Loucy (cell line): Measurements from ENCODE around the gene ITCH.
A peak's percentile ranks its signal among the peaks of the same experiment; 100 is the strongest.

ENCODE experiments used
- CTCF ChIP-seq: fragments of 200-600 bp; sonication (generic); conservative IDR thresholded peaks from 2 replicates; pipeline ENCODE4 v1.5.1; 2014; ENCODE audit warnings: mild to moderate bottlenecking, antibody characterized with exemption, low read length
- EZH2phosphoT487 ChIP-seq: fragments of 200-600 bp; IDR thresholded peaks from 2 replicates; pipeline ENCODE4 v1.6.1; 2018; ENCODE audit warnings: antibody characterized with exemption, mild to moderate bottlenecking, moderate library complexity, borderline replicate concordance

GRCh38 chr20:34473262-34473883, 110.3 kb downstream of the ITCH start:
- TF ChIP-seq CTCF (peak; percentile 67), EZH2phosphoT487 (no peak)
